ENCODE data around the gene GAB3.

GRCh38 chrX:154735695-154736393 is 15.0 kb downstream of the GAB3 start:
- TF ChIP-seq CTCF (conservative IDR thresholded peaks at IDR 0.05; ENCODE audit: low read length) = no peak
- TF ChIP-seq EZH2phosphoT487 (IDR thresholded peaks at IDR 0.05; ENCODE audit: borderline replicate concordance) = no peak

Measured in Loucy (cell line).